Melanocyte of skin (primary cell): ENCODE results near the gene USO1. TPM values are rescaled to one million over a fixed set of nuclear protein-coding genes. Genes with fewer than 3 reads are reported as not detected.

Experiments used
- small RNA-seq, 2 donors: library from RNA; depleted of rRNA; stranded (forward); fragments of <200 nt; gene quantifications; one replicate each; pipeline ENCODE3, GENCODE V24; 2012
- total RNA-seq, 2 donors: library from RNA; depleted of rRNA; stranded (reverse); fragments of >200 nt; gene quantifications; 2 replicates each; pipeline ENCODE4 v1.2.3, GENCODE V29; 2012

The USO1 gene
- total RNA-seq: 10 to 100 TPM; 43.4 to 51.3 TPM

GRCh38 chr4:75724066-75724866 is at the start of gene USO1:
Gene USO1 (plus strand): TSS chr4:75724577. CDS start chr4:75724820, 243 bp downstream.

Small RNAs within 50 kb of the gene (small RNA-seq; reads per million reads assigned to genes)
- gene RNU2-16P: 0.06 to 0.09 reads per million in 2 donors

Other genes starting within 250 kb of the USO1 start
- gene RCHY1, start 210.2 kb upstream of the USO1 start, total RNA-seq: 10 to 100 TPM; 20.3 to 48.0 TPM
- 10 to 100 TPM; 16.0 to 18.2 TPM for gene THAP6, start 210.1 kb upstream of the USO1 start, total RNA-seq
- not detected for gene ODAPH, start 168.5 kb upstream of the USO1 start, total RNA-seq
- 1 to 10 TPM; 4.3 to 6.2 TPM for gene CDKL2, start 94.0 kb upstream of the USO1 start, total RNA-seq
- 100 to 1,000 TPM; 122 to 179 TPM for gene G3BP2, start 51.2 kb upstream of the USO1 start, total RNA-seq
- not detected for gene PPEF2, start 177.9 kb downstream of the USO1 start, total RNA-seq
- gene NAAA, start 216.4 kb downstream of the USO1 start, total RNA-seq: 10 to 100 TPM in 1 of 2 donors, 1 to 10 TPM in 1; 8.3 to 17.0 TPM